ENCODE data around the gene PSMD6. TPM values are rescaled to one million over a fixed set of nuclear protein-coding genes. Genes with fewer than 3 reads are reported as not detected.

The PSMD6 gene
- total RNA-seq, 1 experiment from 2014 or later, result 76.1 TPM

- Histone ChIP-seq H3K4me3 (no peak overlapping the region), H3K36me3 (no peaks in the 10 kb centered on the region), H3K27me3 (no peaks in the 10 kb centered on the region), H3K9me3 (replicated peaks) (no peaks in the 10 kb centered on the region), H3K27ac (no peak overlapping the region), H3K4me1 (no peaks in the 10 kb centered on the region)
- no peak for DNase-seq
Measured at GRCh38 chr3:64053581-64053980, 30.3 kb upstream of the PSMD6 start.

- no peak overlapping the region for H3K27ac ChIP-seq
- no peak overlapping the region for H3K4me3 ChIP-seq
- no peaks in the 10 kb centered on the region for H3K27me3 ChIP-seq
- H3K4me1 ChIP-seq, result no peaks in the 10 kb centered on the region
- no peaks in the 10 kb centered on the region for H3K9me3 ChIP-seq (replicated peaks)
- DNase-seq, result no peak
- no peaks in the 10 kb centered on the region for H3K36me3 ChIP-seq
Measured at GRCh38 chr3:64053117-64053516, 29.8 kb upstream of the PSMD6 start.

- Histone ChIP-seq H3K27me3 (no peaks in the 10 kb centered on the region), H3K9me3 (replicated peaks) (no peaks in the 10 kb centered on the region), H3K4me1 (no peaks in the 10 kb centered on the region), H3K36me3 (no peaks in the 10 kb centered on the region), H3K4me3 (no peak overlapping the region), H3K27ac (no peak overlapping the region)
- no peak for DNase-seq
Measured at GRCh38 chr3:64049832-64050231, 26.5 kb upstream of the PSMD6 start.

DNA sequence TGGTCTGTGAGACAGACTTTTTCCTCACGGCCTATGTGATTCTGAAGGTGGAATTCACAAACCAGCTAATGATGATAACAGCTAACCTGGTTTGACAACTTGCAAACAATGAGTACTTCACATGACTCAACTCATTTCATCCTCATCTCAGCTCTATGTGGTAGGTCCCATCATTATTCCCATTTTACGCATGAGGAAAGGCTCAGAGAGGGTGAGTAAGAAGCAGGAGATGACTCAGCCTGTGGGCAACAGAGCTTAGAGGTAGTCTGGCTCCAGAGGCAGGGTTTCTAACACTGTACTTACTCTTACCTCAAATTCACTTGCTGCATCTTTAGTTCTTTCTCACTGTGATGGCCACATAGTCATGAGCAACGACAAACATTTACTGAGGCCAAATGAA is 25.8 kb upstream of the PSMD6 start:
- Histone ChIP-seq H3K9me3 (replicated peaks) (no peaks in the 10 kb centered on the region), H3K4me1 (no peaks in the 10 kb centered on the region), H3K4me3 (no peak overlapping the region), H3K36me3 (no peaks in the 10 kb centered on the region), H3K27ac (no peak overlapping the region), H3K27me3 (no peaks in the 10 kb centered on the region)
- DNase-seq, result no peak

GRCh38 chr3:64048631-64049061 is 25.4 kb upstream of the PSMD6 start:
- no peak overlapping the region for H3K27ac ChIP-seq
- H3K36me3 ChIP-seq, result no peaks in the 10 kb centered on the region
- H3K27me3 ChIP-seq, result no peaks in the 10 kb centered on the region
- no peak for DNase-seq
- H3K4me1 ChIP-seq, result no peaks in the 10 kb centered on the region
- no peaks in the 10 kb centered on the region for H3K9me3 ChIP-seq (replicated peaks)
- H3K4me3 ChIP-seq, result no peak overlapping the region

GRCh38 chr3:64047787-64048186 is 24.5 kb upstream of the PSMD6 start:
- H3K36me3 ChIP-seq, result no peaks in the 10 kb centered on the region
- no peak overlapping the region for H3K4me3 ChIP-seq
- no peak for DNase-seq
- no peak overlapping the region for H3K27ac ChIP-seq
- no peaks in the 10 kb centered on the region for H3K9me3 ChIP-seq (replicated peaks)
- H3K4me1 ChIP-seq, result no peaks in the 10 kb centered on the region
- H3K27me3 ChIP-seq, result no peaks in the 10 kb centered on the region

- Histone ChIP-seq H3K4me3 (no peak overlapping the region), H3K27ac (no peak overlapping the region), H3K27me3 (no peaks in the 10 kb centered on the region), H3K36me3 (no peaks in the 10 kb centered on the region), H3K4me1 (no peaks in the 10 kb centered on the region), H3K9me3 (replicated peaks) (no peaks in the 10 kb centered on the region)
- no peak for DNase-seq
Measured at GRCh38 chr3:64046996-64047594, 23.8 kb upstream of the PSMD6 start.

GRCh38 chr3:64046592-64046991 is 23.3 kb upstream of the PSMD6 start:
- H3K36me3 ChIP-seq, result no peaks in the 10 kb centered on the region
- DNase-seq, result no peak
- no peaks in the 10 kb centered on the region for H3K4me1 ChIP-seq
- no peaks in the 10 kb centered on the region for H3K9me3 ChIP-seq (replicated peaks)
- no peak overlapping the region for H3K27ac ChIP-seq
- no peaks in the 10 kb centered on the region for H3K27me3 ChIP-seq
- no peak overlapping the region for H3K4me3 ChIP-seq

DNA sequence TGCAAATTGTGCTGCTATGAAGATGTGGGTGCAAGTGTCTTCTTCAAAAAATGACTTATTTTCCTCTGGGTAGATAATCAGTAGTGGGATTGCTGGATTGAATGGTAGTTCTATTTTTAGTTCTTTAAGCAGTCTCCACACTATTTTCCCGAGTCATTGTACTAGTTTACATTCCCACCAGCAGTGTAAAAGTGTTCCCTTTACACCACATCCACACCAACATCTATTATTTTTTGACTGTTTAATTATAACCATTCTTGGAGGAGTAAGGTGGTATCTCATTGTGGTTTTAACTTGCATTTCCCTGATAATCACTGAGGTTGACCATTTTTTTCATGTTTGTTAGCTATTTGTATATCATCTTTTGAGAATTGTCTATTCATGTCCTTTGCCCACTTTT is 19.7 kb upstream of the PSMD6 start:
- Histone ChIP-seq H3K36me3 (no peaks in the 10 kb centered on the region), H3K4me1 (no peaks in the 10 kb centered on the region), H3K27me3 (no peaks in the 10 kb centered on the region), H3K27ac (no peak overlapping the region), H3K4me3 (no peak overlapping the region), H3K9me3 (replicated peaks) (no peaks in the 10 kb centered on the region)
- DNase-seq, result no peak

DNA sequence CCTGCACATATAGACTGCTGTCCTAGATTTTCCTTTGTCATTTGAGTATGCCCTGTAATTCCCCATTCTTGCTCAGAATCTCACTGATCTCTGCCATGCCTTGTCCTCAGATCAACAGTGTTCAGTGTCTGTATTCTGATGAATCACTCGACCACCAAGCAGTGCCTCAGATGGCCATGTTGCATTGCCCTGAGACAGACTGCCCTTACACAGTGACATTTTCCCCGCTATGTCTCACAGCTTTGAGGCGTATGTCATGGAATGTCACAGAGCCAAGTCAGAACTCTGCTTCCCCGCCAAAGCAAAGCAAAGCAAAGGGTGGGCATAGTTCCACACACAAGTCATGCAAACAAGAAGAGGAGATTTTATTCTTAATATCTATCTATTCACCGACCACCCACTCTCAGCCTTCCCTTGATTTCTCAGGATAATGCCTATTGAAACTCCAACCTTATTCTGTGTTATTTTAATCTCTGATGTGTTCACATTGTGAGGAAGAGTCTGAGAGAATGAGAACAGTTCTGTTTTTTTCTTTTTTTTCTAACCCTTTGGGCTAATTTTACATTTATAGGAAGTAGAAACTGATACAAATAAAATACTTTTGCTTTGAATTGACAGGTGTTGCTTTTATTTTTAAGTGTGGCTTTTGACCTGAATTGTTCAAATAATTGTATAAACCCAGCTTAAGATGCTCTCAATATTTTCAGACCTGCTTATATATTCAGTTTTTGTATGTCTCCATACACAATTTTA is 16.9 kb upstream of the PSMD6 start:
- H3K27ac ChIP-seq, result no peak overlapping the region

GRCh38 chr3:64039332-64039731 is 16.0 kb upstream of the PSMD6 start:
- Histone ChIP-seq H3K9me3 (replicated peaks) (no peaks in the 10 kb centered on the region), H3K27ac (no peak overlapping the region), H3K4me1 (no peaks in the 10 kb centered on the region), H3K27me3 (no peaks in the 10 kb centered on the region), H3K4me3 (no peak overlapping the region), H3K36me3 (no peaks in the 10 kb centered on the region)
- DNase-seq, result no peak

More for the DNA sequence above, 16.9 kb upstream of the PSMD6 start:
- Histone ChIP-seq H3K4me1 (no peaks in the 10 kb centered on the region), H3K4me3 (no peak overlapping the region), H3K36me3 (no peaks in the 10 kb centered on the region), H3K27me3 (no peaks in the 10 kb centered on the region), H3K9me3 (replicated peaks) (no peaks in the 10 kb centered on the region)
- DNase-seq, result no peak

DNA sequence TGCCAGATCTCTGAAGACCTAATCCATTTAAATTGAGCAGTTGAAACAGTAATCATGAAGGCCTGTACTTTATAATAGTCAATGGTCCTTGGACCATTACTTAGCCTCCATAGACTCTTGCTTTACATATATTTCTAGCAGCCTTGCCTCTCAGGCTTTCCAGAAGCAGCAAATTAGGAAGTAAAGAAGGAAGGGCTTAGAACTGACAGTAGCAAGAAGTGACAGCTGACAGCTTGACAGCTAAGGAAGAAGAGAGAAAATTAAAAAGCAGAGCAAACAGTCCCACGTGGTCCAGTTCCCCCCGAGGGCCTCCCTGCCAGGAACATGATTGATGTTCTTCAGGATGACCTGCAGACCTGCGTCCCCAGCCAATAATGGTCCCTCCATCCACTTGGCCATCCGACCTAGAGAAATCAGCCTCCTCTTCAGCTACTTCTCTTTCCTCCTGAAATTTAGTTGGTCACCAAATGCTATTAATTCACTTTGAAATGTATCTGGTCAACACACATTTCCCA is 15.0 kb upstream of the PSMD6 start:
- no peaks in the 10 kb centered on the region for H3K4me1 ChIP-seq

DNA sequence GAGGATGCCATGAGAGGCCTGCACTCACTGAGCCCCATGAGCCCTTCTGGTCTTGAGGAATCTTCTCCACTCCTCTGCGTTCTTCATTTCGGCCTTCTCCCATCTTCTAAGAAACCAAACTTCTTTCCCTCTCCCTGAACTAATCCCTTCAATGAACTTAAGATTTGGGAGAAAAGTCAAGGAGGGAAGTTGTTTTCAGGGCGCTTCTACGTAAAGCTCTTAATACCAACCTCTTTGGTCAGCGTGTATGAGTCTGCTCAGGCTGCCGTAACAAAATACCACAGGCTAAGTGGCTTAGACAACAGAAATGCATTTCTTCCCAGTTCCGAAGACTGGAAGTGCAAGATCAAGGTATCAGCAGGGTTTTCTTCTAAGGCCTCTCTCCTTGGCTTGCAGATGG is 13.8 kb upstream of the PSMD6 start:
- no peak for DNase-seq
- H3K9me3 ChIP-seq (replicated peaks), result no peaks in the 10 kb centered on the region
- H3K36me3 ChIP-seq, result no peaks in the 10 kb centered on the region
- no peak overlapping the region for H3K4me3 ChIP-seq
- H3K4me1 ChIP-seq, result peaks cover 4% of the 10 kb centered on the region; the same call in 1 of the 2 replicates
- H3K27me3 ChIP-seq, result no peaks in the 10 kb centered on the region
- H3K27ac ChIP-seq, result no peak overlapping the region

More for the DNA sequence above, 15.0 kb upstream of the PSMD6 start:
- H3K27ac ChIP-seq, result no peak overlapping the region
- H3K36me3 ChIP-seq, result no peaks in the 10 kb centered on the region
- no peak overlapping the region for H3K4me3 ChIP-seq
- no peaks in the 10 kb centered on the region for H3K27me3 ChIP-seq
- no peaks in the 10 kb centered on the region for H3K9me3 ChIP-seq (replicated peaks)
- no peak for DNase-seq

GRCh38 chr3:64033069-64033468 is 9.8 kb upstream of the PSMD6 start:
- Histone ChIP-seq H3K27ac (no peak overlapping the region), H3K36me3 (no peaks in the 10 kb centered on the region), H3K4me1 (peaks cover 7% of the 10 kb centered on the region; the same call in 1 of the 2 replicates), H3K27me3 (no peaks in the 10 kb centered on the region), H3K9me3 (replicated peaks) (no peaks in the 10 kb centered on the region), H3K4me3 (no peak overlapping the region)
- DNase-seq, result no peak

All from SJCRH30 (cell line).